Right lobe of liver (tissue), 4 donors: ENCODE measurements around the gene BSND.

Experiments
- POLR2A ChIP-seq: fragments of 450-650 bp; IDR thresholded peaks from one replicate; pipeline ENCODE4 v1.6.1; 2017; ENCODE audit warnings: antibody characterized with exemption, mild to moderate bottlenecking
- TF ChIP-seq, protein P1 (sequence below), 4 donors: fragments of 200-600 bp in 3 of 4; fragments of 450-650 bp in 1 of 4; IDR thresholded peaks; one replicate each; pipeline versions ENCODE4 v1.5.1 to v1.8.0; 2016 to 2022; ENCODE audit warnings: antibody characterized with exemption in 4 of 4, mild to moderate bottlenecking in 2 of 4
- donor health status: DM: no; HTN: no; CAD: no.
- donor health status: DM: no; HTN: no; CAD: no.
- donor health status: DM: no; HTN: yes; CAD: no.

GRCh38 chr1:54949053-54949452 is 49.7 kb upstream of the BSND start:
- TF ChIP-seq, protein P1, sequence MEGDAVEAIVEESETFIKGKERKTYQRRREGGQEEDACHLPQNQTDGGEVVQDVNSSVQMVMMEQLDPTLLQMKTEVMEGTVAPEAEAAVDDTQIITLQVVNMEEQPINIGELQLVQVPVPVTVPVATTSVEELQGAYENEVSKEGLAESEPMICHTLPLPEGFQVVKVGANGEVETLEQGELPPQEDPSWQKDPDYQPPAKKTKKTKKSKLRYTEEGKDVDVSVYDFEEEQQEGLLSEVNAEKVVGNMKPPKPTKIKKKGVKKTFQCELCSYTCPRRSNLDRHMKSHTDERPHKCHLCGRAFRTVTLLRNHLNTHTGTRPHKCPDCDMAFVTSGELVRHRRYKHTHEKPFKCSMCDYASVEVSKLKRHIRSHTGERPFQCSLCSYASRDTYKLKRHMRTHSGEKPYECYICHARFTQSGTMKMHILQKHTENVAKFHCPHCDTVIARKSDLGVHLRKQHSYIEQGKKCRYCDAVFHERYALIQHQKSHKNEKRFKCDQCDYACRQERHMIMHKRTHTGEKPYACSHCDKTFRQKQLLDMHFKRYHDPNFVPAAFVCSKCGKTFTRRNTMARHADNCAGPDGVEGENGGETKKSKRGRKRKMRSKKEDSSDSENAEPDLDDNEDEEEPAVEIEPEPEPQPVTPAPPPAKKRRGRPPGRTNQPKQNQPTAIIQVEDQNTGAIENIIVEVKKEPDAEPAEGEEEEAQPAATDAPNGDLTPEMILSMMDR (IDR thresholded peaks at IDR 0.05), result no peak
- no peak for TF ChIP-seq POLR2A
